Endometrial microvascular endothelial cells (primary cell): ENCODE results near the gene ZNF680. TPM values are rescaled to one million over a fixed set of nuclear protein-coding genes. Genes with fewer than 3 reads are reported as not detected.
"Not testable (repeated sequence)": the region's sequence is repeated elsewhere in the genome, so short reads cannot be mapped to it uniquely, and the experiment has no call there.

Experiments
- in situ Hi-C: cut with HindIII; loops from 2 replicates; pipeline ENCODE4 v1.10.0; 2017; ENCODE audit warnings: low sequenced_read_pairs, low pct_unique_long_range_greater_than_20kb; ENCODE audit errors: inconsistent ontology term
- total RNA-seq: library from RNA; depleted of rRNA; stranded (reverse); fragments of >200 nt; gene quantifications from one replicate; pipeline ENCODE4 v1.2.3, GENCODE V29; 2015; ENCODE audit errors: inconsistent ontology term

Gene ZNF680
- total RNA-seq, 1 donor from 2014 or later, result 2.5 TPM

GRCh38 chr7:64558781-64559180 is 4.1 kb downstream of the ZNF680 start:
- in situ Hi-C loops, result no loop called here

GRCh38 chr7:64558323-64558705 is 4.6 kb downstream of the ZNF680 start:
- in situ Hi-C loops, result no loop called here

GRCh38 chr7:64557601-64558322 is 5.1 kb downstream of the ZNF680 start:
- in situ Hi-C loops, result no loop called here

- in situ Hi-C loops, result no loop called here
These were observed 7.8 kb downstream of the ZNF680 start for GRCh38 chr7:64555046-64555445.

- in situ Hi-C loops, result not testable (repeated sequence)
These were observed 8.7 kb downstream of the ZNF680 start for GRCh38 chr7:64554188-64554587.

GRCh38 chr7:64551375-64552142 is 11.3 kb downstream of the ZNF680 start:
- in situ Hi-C loops, result no loop called here

- in situ Hi-C loops, result no loop called here
These were observed 18.9 kb downstream of the ZNF680 start for GRCh38 chr7:64544010-64544409.

- in situ Hi-C loops, result no loop called here
These were observed 21.2 kb downstream of the ZNF680 start for GRCh38 chr7:64541438-64542359.

GRCh38 chr7:64533756-64534155 is 29.1 kb downstream of the ZNF680 start:
- in situ Hi-C loops, result no loop called here

- in situ Hi-C loops, result no loop called here
These were observed 34.1 kb downstream of the ZNF680 start for GRCh38 chr7:64528770-64529169.

- in situ Hi-C loops, result no loop called here
These were observed 41.4 kb downstream of the ZNF680 start for GRCh38 chr7:64521409-64521984.

- in situ Hi-C loops, result no loop called here
These were observed 46.4 kb downstream of the ZNF680 start for GRCh38 chr7:64516451-64516850.

GRCh38 chr7:64515781-64516180 is 47.1 kb downstream of the ZNF680 start:
- in situ Hi-C loops, result no loop called here

GRCh38 chr7:64515330-64515729 is 47.5 kb downstream of the ZNF680 start:
- in situ Hi-C loops, result no loop called here

GRCh38 chr7:64509583-64509982 is 53.3 kb downstream of the ZNF680 start:
- in situ Hi-C loops, result no loop called here

GRCh38 chr7:64504581-64505120 is 58.2 kb downstream of the ZNF680 start:
- in situ Hi-C loops, result no loop called here

GRCh38 chr7:64498270-64498669 is 64.6 kb downstream of the ZNF680 start:
- in situ Hi-C loops, result no loop called here

- in situ Hi-C loops, result no loop called here
These were observed 67.9 kb downstream of the ZNF680 start for GRCh38 chr7:64494912-64495461.
